Fibroblast of skin of left biceps (primary cell): ENCODE data around the gene ROR1.
"Not testable (repeated sequence)": the region's sequence is repeated elsewhere in the genome, so short reads cannot be mapped to it uniquely, and the experiment has no call there.

Source experiments
- DNase-seq, 2 experiments: peaks; one replicate each; pipeline ENCODE4 v3.0.0-alpha.2; 2013; ENCODE audit warnings: low read depth in 2 of 2

Gene ROR1

DNA sequence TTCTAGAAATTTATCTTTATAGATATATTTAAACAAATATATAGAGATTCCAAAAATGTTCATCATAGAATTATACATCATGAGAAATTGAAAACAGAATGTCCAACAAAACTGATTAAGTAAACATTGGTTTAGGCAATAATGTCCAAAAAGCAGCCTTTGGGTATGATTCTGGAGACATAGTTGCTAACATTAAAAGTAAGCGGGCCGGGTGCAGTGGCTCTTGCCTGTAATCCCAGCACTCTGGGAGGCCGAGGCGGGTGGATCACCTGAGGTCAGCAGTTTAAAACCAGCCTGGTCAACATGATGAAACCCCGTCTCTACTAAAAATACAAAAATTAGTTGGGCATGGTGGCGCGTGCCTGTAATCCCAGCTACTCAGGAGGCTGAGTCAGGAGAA is 450.4 kb downstream of the ROR1 start:
- not testable (repeated sequence) for DNase-seq

DNA sequence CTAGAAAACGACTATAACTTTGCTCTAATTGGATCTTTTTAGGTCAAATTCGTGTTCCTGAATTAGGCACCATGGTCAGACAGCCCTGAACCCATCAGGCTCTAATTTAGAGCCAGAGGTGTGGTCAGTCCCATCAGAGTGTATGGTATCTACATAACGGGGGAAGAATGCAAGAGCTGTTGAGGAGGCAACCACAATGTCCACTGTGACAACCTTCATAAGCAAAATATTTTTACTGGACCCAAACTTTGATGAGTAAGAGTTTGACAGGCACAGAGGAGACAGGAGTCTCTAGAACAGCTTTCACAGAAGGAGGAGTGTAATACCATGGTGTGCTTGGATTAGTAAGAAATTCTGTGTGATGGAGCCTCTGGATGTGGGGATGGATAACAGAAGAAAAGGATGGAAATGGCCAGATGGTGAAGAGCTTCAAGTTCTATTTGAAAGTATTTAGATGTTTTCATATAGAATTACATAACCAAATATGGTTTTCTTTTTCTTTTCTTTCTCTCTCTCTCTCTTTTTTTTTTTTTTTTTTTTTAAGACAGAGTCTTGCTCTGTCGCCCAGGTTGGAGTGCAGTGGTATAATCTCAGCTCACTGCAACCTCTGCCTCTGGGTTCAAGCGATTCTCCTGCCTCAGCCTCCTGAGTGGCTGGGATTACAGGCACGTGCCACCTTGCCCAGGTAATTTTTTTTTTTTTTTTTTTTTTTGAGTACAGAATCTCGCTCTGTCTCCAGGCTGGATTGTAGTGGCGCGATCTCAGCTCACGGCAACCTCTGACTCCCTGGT is 454.5 kb downstream of the ROR1 start:
- DNase-seq, result peak; percentile 20 to 24

DNA sequence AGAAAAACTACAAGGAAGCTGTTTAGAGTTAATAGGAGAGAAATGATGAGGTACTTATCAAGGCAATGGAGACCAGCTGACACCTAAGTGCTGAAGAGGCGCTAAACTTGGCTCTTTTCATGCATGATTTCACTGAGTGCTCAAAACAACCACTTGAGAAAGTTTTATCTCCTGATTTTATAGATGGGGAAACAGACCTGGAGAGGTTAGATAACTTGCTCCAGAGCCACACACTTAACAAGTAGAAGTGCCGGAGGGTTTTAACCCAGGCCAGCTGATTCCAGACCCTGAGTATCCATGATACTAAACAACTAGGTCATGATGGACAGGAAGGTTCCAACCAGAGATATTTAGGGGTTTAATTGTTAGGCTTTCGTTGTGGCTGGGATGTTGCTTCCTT is 455.5 kb downstream of the ROR1 start:
- DNase-seq, result no peak
